Measurements from ENCODE around the gene RHBDF2. TPM values are rescaled to one million over a fixed set of nuclear protein-coding genes. Genes with fewer than 3 reads are reported as not detected.

The RHBDF2 gene
- total RNA-seq, 1 experiment from 2014 or later, result 22.8 TPM

DNA sequence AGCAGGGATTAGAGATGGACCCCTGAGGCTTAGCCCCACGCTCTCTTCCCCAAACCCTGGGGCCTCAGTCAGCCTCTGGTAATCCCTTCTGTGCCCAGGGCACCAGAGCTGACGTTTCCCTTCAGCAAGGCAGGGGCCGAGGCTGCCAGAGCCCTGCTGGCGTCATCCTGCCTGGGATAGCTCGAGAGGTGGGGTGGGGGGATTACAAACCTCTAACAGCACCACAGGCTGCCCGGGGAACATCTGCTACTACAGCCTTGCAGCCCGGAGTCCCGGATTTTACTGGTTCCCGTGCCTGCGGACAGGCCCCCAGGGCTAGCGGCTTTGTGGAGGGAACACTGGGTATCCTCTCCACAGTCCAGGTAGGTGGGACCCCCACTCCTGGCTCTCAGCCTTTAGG lies 33.9 kb downstream of the RHBDF2 start, which contains the start of gene AANAT:
AANAT (plus strand) TSS at position 238 of the 400 bp plus-strand sequence. CDS start 1,144 bp downstream, outside the sequence.
- no peak for DNase-seq (ENCODE audit: low read depth)

- DNase-seq (ENCODE audit: low read depth), result no peak
Measured at GRCh38 chr17:76466775-76467130, 34.5 kb downstream of the RHBDF2 start.

- no peak for DNase-seq (ENCODE audit: low read depth)
Measured at GRCh38 chr17:76462556-76463290, 38.5 kb downstream of the RHBDF2 start.

DNA sequence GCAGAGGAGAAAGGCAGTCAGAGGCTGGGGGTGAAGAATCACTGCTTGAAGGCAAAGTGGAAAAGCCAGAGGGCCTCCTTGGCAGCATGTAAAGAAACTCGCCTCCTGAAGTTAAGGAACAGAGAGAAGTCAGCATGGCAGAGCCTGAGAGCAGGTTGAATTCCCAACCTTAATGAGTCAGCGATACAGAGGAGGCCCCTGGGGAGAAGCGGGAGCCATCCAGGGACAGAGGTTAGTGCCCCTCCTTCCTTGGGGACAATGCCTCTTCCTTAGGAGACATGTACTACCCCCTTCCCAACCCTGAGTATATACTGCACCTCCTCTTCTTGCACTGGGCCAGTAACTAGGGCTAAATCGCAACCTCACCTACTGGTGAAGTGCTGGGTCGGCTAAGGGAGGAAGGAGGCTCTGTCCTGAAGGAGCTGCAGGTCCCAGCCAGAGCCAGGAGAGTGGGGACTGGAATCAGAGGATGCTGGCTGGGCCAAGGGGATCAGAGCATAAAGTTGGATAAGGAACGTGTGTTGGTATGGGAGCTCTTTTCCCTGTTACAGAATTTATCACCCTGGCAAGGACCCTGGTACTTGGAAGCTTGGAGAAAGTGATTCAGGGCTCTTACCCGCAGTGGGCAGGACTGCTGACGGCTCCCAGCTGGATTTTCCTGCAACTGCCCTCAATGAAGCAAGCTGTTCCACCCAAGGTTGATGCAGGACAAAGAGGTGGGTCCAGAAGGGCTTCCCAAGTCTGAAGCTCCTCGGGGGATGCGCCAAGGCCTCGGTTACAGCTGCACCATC lies 39.3 kb downstream of the RHBDF2 start:
- no peak for DNase-seq (ENCODE audit: low read depth)

- no peak for DNase-seq (ENCODE audit: low read depth)
Measured at GRCh38 chr17:76459674-76460073, 41.5 kb downstream of the RHBDF2 start.

- DNase-seq (ENCODE audit: low read depth), result peak; percentile 53
Measured at GRCh38 chr17:76458580-76459490, 42.4 kb downstream of the RHBDF2 start.

DNA sequence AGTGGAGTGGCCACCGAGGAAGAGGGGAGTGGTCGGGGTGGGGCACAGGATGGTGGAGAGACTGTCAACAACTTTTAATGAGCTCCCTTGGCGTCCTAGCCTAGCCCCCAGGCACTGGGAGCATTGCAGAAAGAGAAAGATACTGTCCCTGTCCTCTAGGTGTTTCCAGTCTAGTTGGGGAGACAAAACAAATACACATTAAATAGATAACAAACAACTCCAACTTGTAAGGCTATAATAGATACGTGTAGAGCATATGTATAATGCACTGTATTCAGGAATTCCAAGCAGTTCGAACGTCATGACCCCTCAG lies 47.8 kb downstream of the RHBDF2 start:
- DNase-seq (ENCODE audit: low read depth), result no peak

DNA sequence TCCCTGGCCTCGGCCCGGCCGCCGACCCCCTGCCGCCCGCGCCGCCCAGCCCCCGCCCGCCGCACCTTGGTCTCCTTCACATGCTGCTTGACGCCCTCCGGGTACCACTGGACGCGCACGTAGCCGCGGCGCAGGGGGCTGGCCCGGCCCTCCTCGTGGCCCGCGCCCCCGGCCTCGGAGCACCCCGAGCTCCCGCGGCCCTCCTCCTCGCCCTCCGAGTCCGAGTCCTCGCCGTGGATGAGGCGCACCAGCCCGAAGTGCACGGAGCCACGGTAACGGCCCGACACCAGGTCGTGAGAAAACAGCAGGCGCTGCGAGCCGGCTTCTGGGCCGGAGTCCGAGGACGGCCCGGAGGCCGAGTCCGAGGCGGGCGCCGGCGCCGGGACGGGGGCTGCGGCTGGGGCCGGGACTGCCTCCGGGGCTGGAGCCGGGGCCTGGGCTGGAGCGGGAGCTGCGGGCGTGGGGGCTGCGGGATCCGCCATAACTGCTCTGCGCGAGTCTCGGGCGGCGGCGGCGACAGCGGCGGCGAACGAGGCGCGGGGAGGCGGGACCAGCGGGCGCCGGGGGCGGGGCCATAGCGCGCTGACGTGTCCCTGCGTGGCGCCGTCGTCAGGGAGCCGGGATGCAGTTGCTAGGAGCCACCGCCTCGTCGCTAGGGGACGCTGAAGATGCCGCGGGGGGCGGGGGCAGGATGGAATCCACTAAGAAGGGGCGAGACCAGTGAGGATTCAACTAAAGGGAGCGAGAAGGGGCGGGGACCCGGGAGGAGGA lies 48.4 kb downstream of the RHBDF2 start, which contains the start of gene UBE2O:
UBE2O (minus strand) TSS at position 493 of the 771 bp plus-strand sequence; CDS start at position 482, 11 bp downstream.
- peak; percentile 81 for DNase-seq (ENCODE audit: low read depth)

GRCh38 chr17:76452127-76452659 lies 49.0 kb downstream of the RHBDF2 start:
- no peak for DNase-seq (ENCODE audit: low read depth)

DNA sequence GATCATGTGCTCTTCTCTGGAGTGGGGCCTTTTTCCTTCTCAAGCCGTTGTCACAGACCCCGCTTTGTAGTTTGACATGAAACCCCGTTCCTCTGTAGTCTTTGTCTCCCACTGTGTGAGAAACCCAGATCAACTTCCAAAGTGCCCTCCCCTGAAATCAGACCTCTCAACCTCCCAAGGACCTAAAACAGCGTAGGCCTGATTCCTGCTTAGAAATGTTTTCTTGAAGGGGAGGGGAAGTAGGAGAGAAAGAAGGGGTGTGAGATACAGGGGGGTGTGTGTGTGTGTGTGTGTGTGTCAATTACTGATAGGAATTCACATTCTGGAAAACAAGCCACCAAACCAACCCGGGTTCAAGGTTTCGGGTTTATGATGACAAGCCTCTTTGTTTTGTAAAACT lies 49.7 kb downstream of the RHBDF2 start:
- no peak for DNase-seq (ENCODE audit: low read depth)

- no peak for DNase-seq (ENCODE audit: low read depth)
Measured at GRCh38 chr17:76449126-76449525, 52.1 kb downstream of the RHBDF2 start.

DNA sequence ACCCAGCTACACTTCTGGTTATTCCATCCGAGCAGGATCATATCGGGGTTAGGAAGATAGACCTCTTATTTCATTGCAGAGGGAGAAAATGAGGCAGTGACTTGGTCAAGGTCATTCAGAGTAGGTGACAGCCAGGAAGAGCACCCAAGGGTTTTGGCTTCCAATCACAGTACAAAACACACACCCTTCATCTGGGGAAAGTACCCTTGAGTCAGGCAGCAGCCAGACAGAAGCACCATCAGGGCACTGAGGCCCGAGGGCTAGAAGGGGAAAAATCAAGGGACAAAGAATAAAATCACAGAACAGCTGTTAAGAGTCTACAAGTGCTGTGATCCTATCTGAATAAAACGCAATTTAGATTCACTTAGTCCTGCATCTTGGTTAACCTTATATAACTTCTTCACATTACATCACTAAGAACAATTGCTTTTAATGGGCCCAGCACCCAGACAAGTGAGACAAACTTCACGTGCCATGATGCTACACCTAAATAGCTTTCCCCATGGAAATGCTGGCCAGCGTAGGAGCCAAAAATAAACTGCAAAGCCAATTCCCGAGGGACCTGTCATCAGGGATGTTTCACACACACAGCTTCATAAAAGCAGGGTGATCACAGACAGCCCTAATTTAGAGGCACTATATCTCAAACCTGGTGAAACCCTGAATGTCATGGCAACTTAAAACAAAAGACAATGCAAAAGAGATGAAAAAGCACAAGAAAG lies 53.1 kb downstream of the RHBDF2 start:
- no peak for DNase-seq (ENCODE audit: low read depth)

- peak; percentile 95 for DNase-seq (ENCODE audit: low read depth)
Measured at GRCh38 chr17:76446449-76447231, 54.6 kb downstream of the RHBDF2 start.

- no peak for DNase-seq (ENCODE audit: low read depth)
Measured at GRCh38 chr17:76445697-76446448, 55.4 kb downstream of the RHBDF2 start.

DNA sequence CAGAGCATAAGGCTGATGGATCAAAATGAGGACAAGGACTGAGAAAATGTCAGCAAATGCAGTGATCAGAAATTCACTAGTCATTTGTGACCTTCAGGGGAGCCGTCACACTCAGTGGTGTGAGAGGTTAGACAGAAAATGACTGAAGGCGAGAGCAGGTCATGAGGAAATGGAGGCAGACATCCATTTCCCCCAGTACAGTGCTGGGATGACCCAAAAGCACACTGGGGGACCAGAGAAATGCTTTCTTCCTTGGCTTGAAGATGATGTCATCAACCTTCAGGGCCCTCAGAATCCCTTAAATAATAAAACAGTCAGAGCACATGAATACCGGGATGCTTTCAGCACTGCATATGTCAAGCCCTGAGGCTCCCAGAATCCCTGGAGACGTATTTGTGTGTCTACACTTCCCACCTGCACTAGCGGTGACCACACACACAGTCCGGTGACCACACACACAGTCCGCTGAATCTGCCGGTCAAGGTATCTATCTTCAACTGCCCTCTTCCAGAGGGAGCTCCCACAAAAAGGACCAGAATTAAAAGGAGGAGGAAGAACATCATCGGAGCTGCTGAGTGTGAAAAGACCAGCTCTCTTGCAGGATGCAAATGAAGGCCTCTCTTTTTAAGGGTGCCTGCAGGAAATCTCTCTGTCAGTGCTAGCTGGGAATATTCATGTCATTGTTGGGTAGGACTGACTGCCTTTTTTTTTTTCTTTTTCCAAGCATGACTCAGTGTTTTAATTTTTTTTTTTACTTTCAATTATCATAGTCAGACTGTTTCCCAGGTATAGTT lies 56.5 kb downstream of the RHBDF2 start:
- DNase-seq (ENCODE audit: low read depth), result peak; percentile 45

GRCh38 chr17:76442341-76443338 lies 58.6 kb downstream of the RHBDF2 start:
- no peak for DNase-seq (ENCODE audit: low read depth)

All from HT1080 (cell line).